OCI-LY1 (cell line): ENCODE data around the gene TMEM88.

ENCODE experiments used
- EZH2 ChIP-seq: fragments of 200-600 bp; sonication (generic), shearing (Covaris generic); IDR thresholded peaks from 2 replicates; pipeline ENCODE4 v1.8.0; 2017; ENCODE audit warnings: borderline replicate concordance, mixed run types, mild to moderate bottlenecking, antibody characterized with exemption, low read length, moderate library complexity, mixed read lengths
- TF ChIP-seq, protein P1 (sequence below): fragments of 200-600 bp; sonication (generic), shearing (Covaris generic); IDR thresholded peaks from 2 replicates; pipeline ENCODE4 v1.5.1; 2017; ENCODE audit warnings: mild to moderate bottlenecking, antibody characterized with exemption, low read length, moderate library complexity, mixed read lengths

- TF ChIP-seq, protein P1, sequence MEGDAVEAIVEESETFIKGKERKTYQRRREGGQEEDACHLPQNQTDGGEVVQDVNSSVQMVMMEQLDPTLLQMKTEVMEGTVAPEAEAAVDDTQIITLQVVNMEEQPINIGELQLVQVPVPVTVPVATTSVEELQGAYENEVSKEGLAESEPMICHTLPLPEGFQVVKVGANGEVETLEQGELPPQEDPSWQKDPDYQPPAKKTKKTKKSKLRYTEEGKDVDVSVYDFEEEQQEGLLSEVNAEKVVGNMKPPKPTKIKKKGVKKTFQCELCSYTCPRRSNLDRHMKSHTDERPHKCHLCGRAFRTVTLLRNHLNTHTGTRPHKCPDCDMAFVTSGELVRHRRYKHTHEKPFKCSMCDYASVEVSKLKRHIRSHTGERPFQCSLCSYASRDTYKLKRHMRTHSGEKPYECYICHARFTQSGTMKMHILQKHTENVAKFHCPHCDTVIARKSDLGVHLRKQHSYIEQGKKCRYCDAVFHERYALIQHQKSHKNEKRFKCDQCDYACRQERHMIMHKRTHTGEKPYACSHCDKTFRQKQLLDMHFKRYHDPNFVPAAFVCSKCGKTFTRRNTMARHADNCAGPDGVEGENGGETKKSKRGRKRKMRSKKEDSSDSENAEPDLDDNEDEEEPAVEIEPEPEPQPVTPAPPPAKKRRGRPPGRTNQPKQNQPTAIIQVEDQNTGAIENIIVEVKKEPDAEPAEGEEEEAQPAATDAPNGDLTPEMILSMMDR = no peak
- no peak for TF ChIP-seq EZH2
Observed at GRCh38 chr17:7849130-7849750, 5.6 kb upstream of the TMEM88 start.
